ENCODE results near the gene RBM38. TPM values are rescaled to one million over a fixed set of nuclear protein-coding genes. Genes with fewer than 3 reads are reported as not detected.
A peak's percentile ranks its signal among the peaks of the same experiment; 100 is the strongest.

The RBM38 gene
- total RNA-seq, 1 donor = 8.2 TPM

DNA sequence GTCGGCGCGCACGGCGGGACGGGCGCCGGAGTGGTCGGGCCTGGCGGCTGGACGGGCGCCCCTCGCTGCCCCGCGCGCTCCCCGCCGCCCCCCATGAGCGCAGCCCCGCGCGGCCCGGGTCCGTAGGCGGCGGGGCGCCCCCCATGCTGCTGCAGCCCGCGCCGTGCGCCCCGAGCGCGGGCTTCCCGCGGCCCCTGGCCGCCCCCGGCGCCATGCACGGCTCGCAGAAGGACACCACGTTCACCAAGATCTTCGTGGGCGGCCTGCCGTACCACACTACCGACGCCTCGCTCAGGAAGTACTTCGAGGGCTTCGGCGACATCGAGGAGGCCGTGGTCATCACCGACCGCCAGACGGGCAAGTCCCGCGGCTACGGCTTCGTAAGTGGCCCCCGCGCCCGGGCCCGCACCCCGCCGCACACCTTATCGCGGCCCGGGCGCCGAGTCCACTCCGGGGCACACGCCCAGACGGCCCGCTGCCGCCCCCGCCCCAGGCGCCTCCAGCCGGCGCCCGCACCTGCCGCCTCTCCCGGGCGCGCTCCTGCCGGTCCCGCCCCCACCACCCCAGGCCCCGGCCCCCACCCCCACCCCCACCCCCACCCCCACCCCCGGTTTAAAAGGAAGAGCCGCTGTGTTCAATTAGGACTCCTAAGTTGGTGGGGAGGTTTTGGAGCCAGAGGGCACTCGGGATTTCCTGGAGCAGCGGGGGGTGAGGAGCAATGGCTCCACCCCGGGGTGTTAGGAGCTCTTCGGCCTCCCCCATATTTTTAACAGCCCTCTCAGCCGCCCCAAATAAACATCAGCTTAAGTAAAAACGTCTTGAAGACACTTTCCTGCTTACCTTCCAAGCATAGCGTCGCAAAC is 474 bp downstream of the RBM38 start:
- peak overlapping the region; percentile 71 for H3K4me3 ChIP-seq (ENCODE audit: low read depth, low read length)
- TF ChIP-seq, protein P1, sequence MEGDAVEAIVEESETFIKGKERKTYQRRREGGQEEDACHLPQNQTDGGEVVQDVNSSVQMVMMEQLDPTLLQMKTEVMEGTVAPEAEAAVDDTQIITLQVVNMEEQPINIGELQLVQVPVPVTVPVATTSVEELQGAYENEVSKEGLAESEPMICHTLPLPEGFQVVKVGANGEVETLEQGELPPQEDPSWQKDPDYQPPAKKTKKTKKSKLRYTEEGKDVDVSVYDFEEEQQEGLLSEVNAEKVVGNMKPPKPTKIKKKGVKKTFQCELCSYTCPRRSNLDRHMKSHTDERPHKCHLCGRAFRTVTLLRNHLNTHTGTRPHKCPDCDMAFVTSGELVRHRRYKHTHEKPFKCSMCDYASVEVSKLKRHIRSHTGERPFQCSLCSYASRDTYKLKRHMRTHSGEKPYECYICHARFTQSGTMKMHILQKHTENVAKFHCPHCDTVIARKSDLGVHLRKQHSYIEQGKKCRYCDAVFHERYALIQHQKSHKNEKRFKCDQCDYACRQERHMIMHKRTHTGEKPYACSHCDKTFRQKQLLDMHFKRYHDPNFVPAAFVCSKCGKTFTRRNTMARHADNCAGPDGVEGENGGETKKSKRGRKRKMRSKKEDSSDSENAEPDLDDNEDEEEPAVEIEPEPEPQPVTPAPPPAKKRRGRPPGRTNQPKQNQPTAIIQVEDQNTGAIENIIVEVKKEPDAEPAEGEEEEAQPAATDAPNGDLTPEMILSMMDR (IDR thresholded peaks at IDR 0.05; ENCODE audit: insufficient read depth, low read depth, low read length) = no peak
- DNase-seq (ENCODE audit: low read depth) = no peak

DNA sequence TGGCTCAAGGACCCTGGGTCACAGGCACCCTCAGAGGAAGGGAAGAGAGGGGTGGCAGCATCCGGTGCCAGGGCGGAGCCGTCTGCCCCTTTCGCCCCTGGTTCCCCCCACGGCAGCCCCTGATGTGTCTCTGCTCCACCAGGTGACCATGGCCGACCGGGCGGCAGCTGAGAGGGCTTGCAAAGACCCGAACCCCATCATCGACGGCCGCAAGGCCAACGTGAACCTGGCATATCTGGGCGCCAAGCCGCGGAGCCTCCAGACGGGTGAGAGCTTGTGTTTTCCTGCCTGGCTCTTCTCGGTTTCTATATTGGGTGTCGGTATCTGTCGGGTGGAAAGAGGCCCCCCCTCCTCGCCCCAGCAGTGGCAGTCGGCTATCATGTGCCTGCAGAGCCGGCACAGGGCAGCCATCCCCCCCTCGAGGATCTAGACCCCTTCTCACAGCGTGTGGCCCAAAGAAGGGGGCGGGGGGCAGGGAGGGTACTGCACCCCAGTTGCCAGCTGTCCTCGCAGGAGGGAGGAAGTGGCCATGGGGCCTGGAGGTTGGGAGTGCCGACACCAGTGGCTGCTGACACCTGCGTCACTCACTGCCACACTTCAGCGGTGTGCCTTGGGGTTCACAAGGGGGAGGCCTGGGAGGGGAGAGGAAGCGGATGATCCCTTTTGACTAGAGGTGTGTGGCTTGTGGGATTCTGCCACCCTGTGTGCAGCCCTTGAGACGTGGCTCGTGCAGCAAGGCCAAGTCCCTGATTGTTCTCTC is 1.5 kb downstream of the RBM38 start:
- DNase-seq (ENCODE audit: low read depth) = no peak
- TF ChIP-seq, protein P1 (IDR thresholded peaks at IDR 0.05; ENCODE audit: insufficient read depth, low read depth, low read length) = no peak
- H3K4me3 ChIP-seq (ENCODE audit: low read depth, low read length) = peak overlapping the region; percentile 56

DNA sequence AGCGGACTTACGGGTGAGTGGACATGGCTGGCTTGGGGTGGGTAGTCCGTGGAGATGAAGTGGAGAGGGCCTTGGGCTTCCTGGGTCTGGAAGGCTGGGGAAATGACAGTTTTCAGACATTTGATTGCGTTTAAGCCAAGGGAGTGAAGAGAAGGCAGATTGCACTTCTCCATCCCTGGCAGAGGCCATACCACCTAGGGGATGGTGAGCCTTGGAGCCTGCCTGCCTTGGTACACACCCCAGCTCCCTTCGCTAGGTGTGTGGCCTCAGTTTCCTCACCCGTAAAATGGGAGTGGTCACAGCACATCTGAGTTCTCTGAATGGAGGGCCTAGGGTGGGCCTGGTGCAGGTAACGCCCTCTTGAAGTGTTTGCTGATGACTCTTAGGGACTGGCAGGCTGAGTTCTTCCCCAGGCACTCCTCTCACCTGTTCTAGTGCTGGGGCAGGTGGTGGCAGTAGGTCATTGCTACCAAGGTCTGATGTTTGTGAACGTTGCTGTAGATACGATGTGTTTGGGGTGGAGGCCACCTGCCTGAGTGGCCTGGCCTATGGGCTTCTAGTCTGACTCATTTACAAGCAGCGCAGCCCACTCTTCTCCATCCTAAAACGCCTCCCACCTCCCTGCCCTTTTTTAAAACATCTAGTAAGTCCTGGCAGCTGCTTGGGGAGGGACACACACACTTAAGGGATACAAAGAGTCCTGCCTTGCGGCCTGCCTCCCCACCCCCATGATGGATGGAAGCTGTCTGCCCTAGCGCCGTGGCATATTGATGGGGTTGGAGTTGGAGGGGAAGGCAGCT is 2.3 kb downstream of the RBM38 start:
- no peak overlapping the region for H3K4me3 ChIP-seq (ENCODE audit: low read depth, low read length)
- TF ChIP-seq, protein P1 (IDR thresholded peaks at IDR 0.05; ENCODE audit: insufficient read depth, low read depth, low read length) = no peak
- DNase-seq (ENCODE audit: low read depth) = no peak

DNA sequence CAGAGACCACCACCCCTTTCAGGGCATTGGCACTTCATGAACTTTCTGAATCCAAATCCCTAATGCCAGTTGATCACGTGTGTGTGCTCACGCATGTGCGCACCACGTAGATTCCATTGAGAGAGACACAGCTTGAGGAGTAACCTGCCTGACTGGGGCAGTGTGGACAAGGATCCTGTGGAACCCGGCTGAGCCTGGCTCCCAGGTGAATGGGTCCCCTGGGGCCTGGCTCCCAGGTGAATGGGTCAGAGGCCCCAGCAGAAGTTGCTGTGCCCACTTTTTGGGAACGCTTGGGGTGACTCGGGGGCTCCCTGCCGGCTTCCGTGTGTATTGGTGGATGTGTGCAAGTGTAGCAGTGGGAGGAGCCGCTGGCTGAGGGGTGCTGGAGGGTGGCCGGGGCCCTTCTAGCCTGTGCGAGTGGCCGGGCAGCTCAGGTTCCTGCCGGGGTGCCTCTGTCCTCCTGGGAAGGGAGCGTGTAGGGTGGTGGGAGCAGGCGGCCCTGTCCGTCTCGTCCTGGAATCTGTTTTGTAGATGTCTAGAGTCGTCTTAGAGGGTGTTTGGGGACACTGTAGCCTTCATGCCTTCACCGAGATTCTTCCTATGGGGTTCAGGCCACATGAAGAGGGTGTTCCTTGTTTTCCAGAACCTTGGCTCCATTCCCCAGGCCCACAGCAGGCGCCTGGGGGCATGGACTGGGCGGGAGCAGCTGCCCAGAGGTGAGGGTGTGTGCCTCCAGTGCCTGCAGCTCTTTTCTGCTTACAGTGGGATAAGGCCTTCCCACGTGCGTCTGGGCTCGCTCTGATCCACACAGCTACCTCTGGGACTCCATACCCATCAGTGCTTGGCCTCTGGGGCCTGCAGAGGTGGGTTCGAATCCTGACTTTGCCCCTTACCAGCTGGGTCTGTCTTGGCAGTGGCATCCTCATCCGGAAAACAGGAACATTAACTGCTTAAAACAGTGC is 3.2 kb downstream of the RBM38 start:
- no peak overlapping the region for H3K4me3 ChIP-seq (ENCODE audit: low read depth, low read length)
- TF ChIP-seq, protein P1 (IDR thresholded peaks at IDR 0.05; ENCODE audit: insufficient read depth, low read depth, low read length) = no peak
- no peak for DNase-seq (ENCODE audit: low read depth)

DNA sequence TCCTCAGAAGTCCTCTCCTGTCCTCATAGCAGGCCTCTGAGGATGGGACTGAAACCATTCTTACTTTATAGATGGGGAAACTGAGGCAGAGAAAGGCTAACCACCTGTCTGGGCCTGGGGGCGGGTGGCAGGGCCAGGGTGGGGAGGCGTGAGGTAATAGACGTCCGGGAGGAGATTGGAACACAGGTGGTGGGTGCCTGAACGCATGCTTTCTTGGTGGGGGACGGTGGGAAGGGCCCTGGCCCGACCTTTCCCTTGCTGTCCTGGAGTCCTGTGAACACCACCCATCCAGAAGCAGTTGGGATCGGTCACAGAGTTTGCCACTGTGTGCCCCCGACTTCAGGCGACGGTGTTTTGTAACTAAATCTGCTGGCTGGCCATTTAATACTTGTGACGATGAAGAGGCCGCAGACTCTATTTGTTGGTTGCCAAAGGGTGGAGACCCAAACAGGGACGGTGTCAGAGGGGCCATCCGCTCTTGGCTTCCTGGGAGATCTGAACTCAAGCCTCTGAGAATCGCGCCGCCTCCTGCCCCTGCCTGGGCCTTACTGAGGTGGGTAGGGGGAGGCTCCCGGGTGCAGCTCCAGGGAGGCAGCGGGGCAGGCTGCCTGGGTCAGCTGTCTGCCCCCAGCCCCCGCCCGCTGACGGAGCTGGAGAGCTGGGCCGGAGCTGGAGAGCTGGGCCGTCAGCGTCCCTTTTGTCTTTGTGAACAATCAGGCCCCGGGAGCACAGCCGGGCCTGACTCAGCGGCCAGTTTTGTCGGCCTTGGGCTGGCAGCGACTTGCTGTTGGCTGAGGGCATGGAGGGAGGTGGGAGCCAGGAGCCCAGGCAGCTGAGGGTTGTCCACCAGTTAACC is 4.1 kb downstream of the RBM38 start:
- no peak overlapping the region for H3K4me3 ChIP-seq (ENCODE audit: low read depth, low read length)
- no peak for DNase-seq (ENCODE audit: low read depth)
- TF ChIP-seq, protein P1 (IDR thresholded peaks at IDR 0.05; ENCODE audit: insufficient read depth, low read depth, low read length) = no peak
